ENCODE data around the gene MREG. TPM values are rescaled to one million over a fixed set of nuclear protein-coding genes. Genes with fewer than 3 reads are reported as not detected.

MREG gene
- total and polyA plus RNA-seq, 2 experiments from 2014 or later, result 19.4 to 25.3 TPM

- H4K20me1 ChIP-seq (replicated peaks; ENCODE audit: insufficient read depth), result peaks cover 23% of the 10 kb centered on the region
- H3F3A ChIP-seq (replicated peaks; ENCODE audit: low read depth), result no peaks in the 10 kb centered on the region
- ATAC-seq (no peak), DNase-seq (ENCODE audit: low spot score) (no peak)
- H3K36me3 Mint-ChIP-seq (ENCODE audit: low read depth), result peaks cover 30% of the 10 kb centered on the region
- H3K79me2 ChIP-seq (replicated peaks; ENCODE audit: insufficient read depth), result peaks cover 85% of the 10 kb centered on the region
- no peak overlapping the region for H3K4me3 Mint-ChIP-seq
- H2AFZ ChIP-seq, result no peak overlapping the region
- H3K27me3 Mint-ChIP-seq (ENCODE audit: insufficient read depth, low read depth, poor library complexity), result peaks cover 5% of the 10 kb centered on the region
- TF ChIP-seq REST (IDR thresholded peaks at IDR 0.05; ENCODE audit: unreplicated experiment) (no peak), EZH2 (IDR thresholded peaks at IDR 0.05; ENCODE audit: low read depth, unreplicated experiment) (no peak), ZNF462 (CRISPR knock-in tag; IDR thresholded peaks at IDR 0.05) (no peak), CREB1 (CRISPR knock-in tag; IDR thresholded peaks at IDR 0.05; ENCODE audit: low read depth) (no peak), JUNB (IDR thresholded peaks at IDR 0.05; ENCODE audit: unreplicated experiment) (no peak), ZNF331 (CRISPR knock-in tag; IDR thresholded peaks at IDR 0.05; ENCODE audit: low read depth) (no peak), ZNF114 (CRISPR knock-in tag; IDR thresholded peaks at IDR 0.05) (no peak), CTCF (conservative IDR thresholded peaks at IDR 0.05; ENCODE audit: low read depth in 2 of 2) (no peak), ETS1 (IDR thresholded peaks at IDR 0.05) (no peak), EZH2phosphoT487 (IDR thresholded peaks at IDR 0.05; ENCODE audit: unreplicated experiment) (no peak), STAT1 (IDR thresholded peaks at IDR 0.05; ENCODE audit: unreplicated experiment) (no peak), NANOG (IDR thresholded peaks at IDR 0.05; ENCODE audit: borderline replicate concordance) (no peak), POLR2AphosphoS5 (IDR thresholded peaks at IDR 0.05; ENCODE audit: low read depth) (no peak)
- H3K4me3 ChIP-seq, result no peak overlapping the region
- no peaks in the 10 kb centered on the region for H3K9me2 ChIP-seq (ENCODE audit: insufficient read depth)
- H3K27ac ChIP-seq (ENCODE audit: low read depth), result no peak overlapping the region
- H3K9me3 Mint-ChIP-seq, result no peaks in the 10 kb centered on the region; the same call in 1 of the 3 replicates
- H3K36me3 ChIP-seq (ENCODE audit: insufficient read depth), result peaks cover 4% of the 10 kb centered on the region; the same call in 1 of the 2 replicates
- H3K4me2 ChIP-seq, result no peak overlapping the region
- H3K27ac Mint-ChIP-seq, result no peak overlapping the region
- no peaks in the 10 kb centered on the region for H3K27me3 ChIP-seq (ENCODE audit: insufficient read depth)
- H3K4me1 ChIP-seq (ENCODE audit: insufficient read depth), result peaks cover 19% of the 10 kb centered on the region
- peaks cover 25% of the 10 kb centered on the region for H3K4me1 Mint-ChIP-seq
These were observed 41.7 kb downstream of the MREG start for GRCh38 chr2:215971671-215972070.

Measured in GM23338 (cell line).